ENCODE measurements around the gene ACTN2.

The ACTN2 gene

GRCh38 chr1:236757640-236758039 is 71.3 kb downstream of the ACTN2 start:
- H3K9me3 ChIP-seq (replicated peaks; ENCODE audit: insufficient read depth, low read length) = no peaks in the 10 kb centered on the region
- H3K9ac ChIP-seq (ENCODE audit: low read length) = no peak overlapping the region
- H3K4me2 ChIP-seq (ENCODE audit: low read depth, low read length) = no peak overlapping the region
- H3K4me3 ChIP-seq (ENCODE audit: low read length) = no peak overlapping the region
- H3K27ac ChIP-seq (ENCODE audit: low read length) = no peak overlapping the region
- no peaks in the 10 kb centered on the region for H4K20me1 ChIP-seq (ENCODE audit: insufficient read depth, low read length)
- TF ChIP-seq EZH2phosphoT487 (IDR thresholded peaks at IDR 0.05; ENCODE audit: low read length) = no peak
- no peak for TF ChIP-seq CTCF (IDR thresholded peaks at IDR 0.05; ENCODE audit: low read length)
- no peak for TF ChIP-seq EZH2 (optimal IDR thresholded peaks at IDR 0.05; ENCODE audit: low read depth, low read length)
- no peaks in the 10 kb centered on the region for H3K27me3 ChIP-seq (replicated peaks; ENCODE audit: insufficient read depth, low read length)
- no peaks in the 10 kb centered on the region for H3K36me3 ChIP-seq (replicated peaks; ENCODE audit: insufficient read depth, low read length)
- H3F3A ChIP-seq (ENCODE audit: insufficient read depth, low read length) = no peaks in the 10 kb centered on the region
- H3K79me2 ChIP-seq (ENCODE audit: low read length) = no peaks in the 10 kb centered on the region
- no peak for DNase-seq
- H2AFZ ChIP-seq (ENCODE audit: low read length) = no peak overlapping the region
- no peaks in the 10 kb centered on the region for H3K9me2 ChIP-seq (replicated peaks; ENCODE audit: insufficient read depth, low read length)
- H3K4me1 ChIP-seq (ENCODE audit: low read length) = no peaks in the 10 kb centered on the region

DNA sequence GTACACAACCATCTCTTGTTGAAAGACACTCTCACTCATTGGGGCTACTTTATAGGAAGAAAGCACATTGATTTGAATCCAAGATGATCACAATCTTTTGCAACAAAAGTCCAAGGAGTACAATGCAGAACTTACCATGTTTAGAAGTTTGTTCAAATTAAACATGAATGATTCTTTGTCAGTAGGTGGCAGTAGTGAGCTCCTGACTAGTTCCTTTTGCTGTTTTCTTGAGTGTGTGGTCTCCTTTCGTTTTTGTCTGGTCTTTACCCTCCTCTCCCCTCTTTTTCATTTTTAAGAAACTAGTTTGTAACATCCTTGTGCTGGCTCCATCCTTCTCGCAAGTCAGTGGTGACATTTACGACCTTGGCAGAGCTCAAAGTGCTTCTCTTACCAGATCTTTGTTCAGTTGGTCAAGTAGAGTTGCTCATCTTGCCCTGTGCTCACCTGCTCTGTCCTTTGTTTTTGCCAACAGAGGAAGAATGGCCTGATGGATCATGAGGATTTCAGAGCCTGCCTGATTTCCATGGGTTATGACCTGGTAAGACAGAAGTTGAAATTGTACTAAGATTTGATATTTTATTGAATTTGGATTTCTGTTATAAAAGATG is 73.1 kb downstream of the ACTN2 start:
- peak overlapping the region; percentile 14 for H2AFZ ChIP-seq (ENCODE audit: low read length)
- H3K4me2 ChIP-seq (ENCODE audit: low read depth, low read length) = peak overlapping the region; percentile 7; the same call in 1 of the 2 replicates

GRCh38 chr1:236760480-236760879 is 74.2 kb downstream of the ACTN2 start:
- Histone ChIP-seq H3K4me3 (ENCODE audit: low read length) (no peak overlapping the region), H3K27ac (ENCODE audit: low read length) (no peak overlapping the region), H3K9ac (ENCODE audit: low read length) (no peak overlapping the region), H3K4me2 (ENCODE audit: low read depth, low read length) (no peak overlapping the region), H3K9me3 (replicated peaks; ENCODE audit: insufficient read depth, low read length) (no peaks in the 10 kb centered on the region), H2AFZ (ENCODE audit: low read length) (no peak overlapping the region), H3K79me2 (ENCODE audit: low read length) (no peaks in the 10 kb centered on the region), H3F3A (ENCODE audit: insufficient read depth, low read length) (no peaks in the 10 kb centered on the region), H3K36me3 (replicated peaks; ENCODE audit: insufficient read depth, low read length) (no peaks in the 10 kb centered on the region), H4K20me1 (ENCODE audit: insufficient read depth, low read length) (no peaks in the 10 kb centered on the region), H3K9me2 (replicated peaks; ENCODE audit: insufficient read depth, low read length) (no peaks in the 10 kb centered on the region), H3K4me1 (ENCODE audit: low read length) (no peaks in the 10 kb centered on the region), H3K27me3 (replicated peaks; ENCODE audit: insufficient read depth, low read length) (no peaks in the 10 kb centered on the region)
- no peak for DNase-seq
- TF ChIP-seq CTCF (IDR thresholded peaks at IDR 0.05; ENCODE audit: low read length) (no peak), EZH2phosphoT487 (IDR thresholded peaks at IDR 0.05; ENCODE audit: low read length) (no peak), EZH2 (optimal IDR thresholded peaks at IDR 0.05; ENCODE audit: low read depth, low read length) (no peak)

More for the DNA sequence above, 73.1 kb downstream of the ACTN2 start:
- Histone ChIP-seq H3F3A (ENCODE audit: insufficient read depth, low read length) (no peaks in the 10 kb centered on the region), H3K4me1 (ENCODE audit: low read length) (no peaks in the 10 kb centered on the region), H3K9ac (ENCODE audit: low read length) (no peak overlapping the region), H3K9me2 (replicated peaks; ENCODE audit: insufficient read depth, low read length) (no peaks in the 10 kb centered on the region), H3K9me3 (replicated peaks; ENCODE audit: insufficient read depth, low read length) (no peaks in the 10 kb centered on the region), H3K36me3 (replicated peaks; ENCODE audit: insufficient read depth, low read length) (no peaks in the 10 kb centered on the region), H3K4me3 (ENCODE audit: low read length) (no peak overlapping the region), H4K20me1 (ENCODE audit: insufficient read depth, low read length) (no peaks in the 10 kb centered on the region), H3K27me3 (replicated peaks; ENCODE audit: insufficient read depth, low read length) (no peaks in the 10 kb centered on the region), H3K27ac (ENCODE audit: low read length) (no peak overlapping the region), H3K79me2 (ENCODE audit: low read length) (no peaks in the 10 kb centered on the region)
- TF ChIP-seq EZH2phosphoT487 (IDR thresholded peaks at IDR 0.05; ENCODE audit: low read length) (no peak), EZH2 (optimal IDR thresholded peaks at IDR 0.05; ENCODE audit: low read depth, low read length) (no peak), CTCF (IDR thresholded peaks at IDR 0.05; ENCODE audit: low read length) (peak; percentile 91)
- peak; percentile 73 for DNase-seq
